HL-60 (cell line): Measurements from ENCODE around the gene GHRH.

Experiments
- DNase-seq, 2 experiments: peaks; one replicate each; pipeline ENCODE4 v3.0.0-alpha.2; 2010 to 2020; ENCODE audit warnings: low read depth in 1 of 2, low spot score in 1 of 2
- H3K27ac ChIP-seq: fragments of 250-450 bp; sonication (Bioruptor Pico); replicated peaks from 2 replicates; pipeline ENCODE4 v1.5.1; 2020; ENCODE audit warnings: mild to moderate bottlenecking, moderate library complexity
- H3K27me3 ChIP-seq: fragments of 250-450 bp; sonication (Bioruptor Pico); 2 replicates; pipeline ENCODE4 v1.5.1; 2021; ENCODE audit warnings: mild to moderate bottlenecking, moderate library complexity; ENCODE audit not compliant: insufficient read depth, poor library complexity, severe bottlenecking
- H3K4me3 ChIP-seq: replicated peaks from 2 replicates; pipeline ENCODE4 v1.5.1; 2011; ENCODE audit warnings: mild to moderate bottlenecking, control low read depth, low read length; ENCODE audit not compliant: insufficient read depth
- GABPA ChIP-seq: IDR thresholded peaks from 2 replicates; pipeline ENCODE4 v1.6.1; 2012; ENCODE audit warnings: low read depth
- POLR2AphosphoS5 ChIP-seq: IDR thresholded peaks from 2 replicates; pipeline ENCODE4 v1.6.1; 2012; ENCODE audit warnings: low read depth
- SPI1 ChIP-seq: IDR thresholded peaks from 2 replicates; pipeline ENCODE4 v1.6.1; 2012; ENCODE audit warnings: low read depth, mild to moderate bottlenecking, borderline replicate concordance
- TF ChIP-seq, protein P1 (sequence below): IDR thresholded peaks from one replicate; pipeline ENCODE4 v1.5.1; 2011; ENCODE audit warnings: low read length, control low read depth, inconsistent platforms; ENCODE audit not compliant: insufficient read depth
- TF ChIP-seq, protein P2 (sequence below): IDR thresholded peaks from 2 replicates; pipeline ENCODE4 v1.6.1; 2012; ENCODE audit warnings: low read depth; ENCODE audit not compliant: insufficient replicate concordance

Gene GHRH

DNA sequence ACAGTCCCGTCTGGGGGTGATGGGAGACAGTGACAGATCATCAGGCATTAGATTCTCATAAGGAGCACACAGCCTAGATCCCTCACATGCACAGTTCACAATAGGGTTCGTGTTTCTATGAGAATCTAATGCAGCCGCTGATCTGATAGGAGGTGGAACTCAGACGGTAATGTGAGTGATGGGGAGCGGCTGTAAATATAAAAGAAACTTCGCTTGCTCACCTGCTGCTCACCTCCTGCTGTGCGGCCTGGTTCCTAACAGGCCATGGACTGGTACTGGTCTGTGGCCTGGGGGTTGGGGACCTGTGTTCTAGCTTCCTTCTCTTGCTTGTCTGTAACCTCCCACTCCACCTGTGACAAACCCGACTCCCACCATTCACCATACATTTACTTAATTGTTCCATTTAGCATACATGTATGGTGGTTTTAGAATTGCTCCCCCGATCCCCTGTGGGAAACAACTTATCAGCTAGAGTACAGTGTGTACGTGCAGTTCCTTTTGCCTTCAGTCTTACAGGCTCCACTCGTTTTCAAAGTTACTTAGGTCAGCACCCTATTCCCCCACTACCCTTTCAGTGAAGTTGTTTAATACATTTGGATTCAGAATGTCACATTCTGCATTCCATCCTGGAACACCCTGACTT, 31.8 kb upstream of the GHRH start:
- Histone ChIP-seq H3K27ac (0 out of 2 replicates have a peak overlapping the region, but pooled peaks have one; percentile 35), H3K27me3 (no peaks in the 10 kb centered on the region), H3K4me3 (no peak overlapping the region)
- no peak for DNase-seq
- TF ChIP-seq POLR2AphosphoS5 (no peak), SPI1 (no peak), GABPA (no peak)
- TF ChIP-seq, protein P1, sequence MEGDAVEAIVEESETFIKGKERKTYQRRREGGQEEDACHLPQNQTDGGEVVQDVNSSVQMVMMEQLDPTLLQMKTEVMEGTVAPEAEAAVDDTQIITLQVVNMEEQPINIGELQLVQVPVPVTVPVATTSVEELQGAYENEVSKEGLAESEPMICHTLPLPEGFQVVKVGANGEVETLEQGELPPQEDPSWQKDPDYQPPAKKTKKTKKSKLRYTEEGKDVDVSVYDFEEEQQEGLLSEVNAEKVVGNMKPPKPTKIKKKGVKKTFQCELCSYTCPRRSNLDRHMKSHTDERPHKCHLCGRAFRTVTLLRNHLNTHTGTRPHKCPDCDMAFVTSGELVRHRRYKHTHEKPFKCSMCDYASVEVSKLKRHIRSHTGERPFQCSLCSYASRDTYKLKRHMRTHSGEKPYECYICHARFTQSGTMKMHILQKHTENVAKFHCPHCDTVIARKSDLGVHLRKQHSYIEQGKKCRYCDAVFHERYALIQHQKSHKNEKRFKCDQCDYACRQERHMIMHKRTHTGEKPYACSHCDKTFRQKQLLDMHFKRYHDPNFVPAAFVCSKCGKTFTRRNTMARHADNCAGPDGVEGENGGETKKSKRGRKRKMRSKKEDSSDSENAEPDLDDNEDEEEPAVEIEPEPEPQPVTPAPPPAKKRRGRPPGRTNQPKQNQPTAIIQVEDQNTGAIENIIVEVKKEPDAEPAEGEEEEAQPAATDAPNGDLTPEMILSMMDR: no peak
- TF ChIP-seq, protein P2, sequence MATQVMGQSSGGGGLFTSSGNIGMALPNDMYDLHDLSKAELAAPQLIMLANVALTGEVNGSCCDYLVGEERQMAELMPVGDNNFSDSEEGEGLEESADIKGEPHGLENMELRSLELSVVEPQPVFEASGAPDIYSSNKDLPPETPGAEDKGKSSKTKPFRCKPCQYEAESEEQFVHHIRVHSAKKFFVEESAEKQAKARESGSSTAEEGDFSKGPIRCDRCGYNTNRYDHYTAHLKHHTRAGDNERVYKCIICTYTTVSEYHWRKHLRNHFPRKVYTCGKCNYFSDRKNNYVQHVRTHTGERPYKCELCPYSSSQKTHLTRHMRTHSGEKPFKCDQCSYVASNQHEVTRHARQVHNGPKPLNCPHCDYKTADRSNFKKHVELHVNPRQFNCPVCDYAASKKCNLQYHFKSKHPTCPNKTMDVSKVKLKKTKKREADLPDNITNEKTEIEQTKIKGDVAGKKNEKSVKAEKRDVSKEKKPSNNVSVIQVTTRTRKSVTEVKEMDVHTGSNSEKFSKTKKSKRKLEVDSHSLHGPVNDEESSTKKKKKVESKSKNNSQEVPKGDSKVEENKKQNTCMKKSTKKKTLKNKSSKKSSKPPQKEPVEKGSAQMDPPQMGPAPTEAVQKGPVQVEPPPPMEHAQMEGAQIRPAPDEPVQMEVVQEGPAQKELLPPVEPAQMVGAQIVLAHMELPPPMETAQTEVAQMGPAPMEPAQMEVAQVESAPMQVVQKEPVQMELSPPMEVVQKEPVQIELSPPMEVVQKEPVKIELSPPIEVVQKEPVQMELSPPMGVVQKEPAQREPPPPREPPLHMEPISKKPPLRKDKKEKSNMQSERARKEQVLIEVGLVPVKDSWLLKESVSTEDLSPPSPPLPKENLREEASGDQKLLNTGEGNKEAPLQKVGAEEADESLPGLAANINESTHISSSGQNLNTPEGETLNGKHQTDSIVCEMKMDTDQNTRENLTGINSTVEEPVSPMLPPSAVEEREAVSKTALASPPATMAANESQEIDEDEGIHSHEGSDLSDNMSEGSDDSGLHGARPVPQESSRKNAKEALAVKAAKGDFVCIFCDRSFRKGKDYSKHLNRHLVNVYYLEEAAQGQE: no peak

DNA sequence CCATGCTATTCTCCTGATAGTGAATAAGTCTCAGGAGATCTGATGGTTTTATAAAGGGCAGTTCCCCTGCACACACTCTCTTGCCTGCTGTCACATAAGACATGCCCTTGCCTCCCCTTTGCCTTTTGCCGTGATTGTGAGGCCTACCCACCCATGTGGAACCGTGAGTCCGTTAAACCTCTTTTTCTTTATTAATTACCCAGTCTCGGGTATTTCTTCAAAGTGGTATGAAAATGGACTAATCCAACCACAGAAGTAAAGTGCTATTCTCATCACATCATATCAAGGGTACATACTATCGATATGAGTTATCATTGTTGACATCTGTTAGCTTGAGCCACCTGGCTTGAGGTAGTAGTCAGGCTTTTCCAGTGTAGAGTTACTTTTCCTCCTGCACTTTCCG, 30.1 kb upstream of the GHRH start:
- TF ChIP-seq, protein P1: no peak
- TF ChIP-seq, protein P2: no peak
- TF ChIP-seq GABPA (no peak), SPI1 (no peak), POLR2AphosphoS5 (no peak)
- H3K27ac ChIP-seq: no peak overlapping the region
- DNase-seq: no peak
- no peak overlapping the region for H3K4me3 ChIP-seq
- no peaks in the 10 kb centered on the region for H3K27me3 ChIP-seq

DNA sequence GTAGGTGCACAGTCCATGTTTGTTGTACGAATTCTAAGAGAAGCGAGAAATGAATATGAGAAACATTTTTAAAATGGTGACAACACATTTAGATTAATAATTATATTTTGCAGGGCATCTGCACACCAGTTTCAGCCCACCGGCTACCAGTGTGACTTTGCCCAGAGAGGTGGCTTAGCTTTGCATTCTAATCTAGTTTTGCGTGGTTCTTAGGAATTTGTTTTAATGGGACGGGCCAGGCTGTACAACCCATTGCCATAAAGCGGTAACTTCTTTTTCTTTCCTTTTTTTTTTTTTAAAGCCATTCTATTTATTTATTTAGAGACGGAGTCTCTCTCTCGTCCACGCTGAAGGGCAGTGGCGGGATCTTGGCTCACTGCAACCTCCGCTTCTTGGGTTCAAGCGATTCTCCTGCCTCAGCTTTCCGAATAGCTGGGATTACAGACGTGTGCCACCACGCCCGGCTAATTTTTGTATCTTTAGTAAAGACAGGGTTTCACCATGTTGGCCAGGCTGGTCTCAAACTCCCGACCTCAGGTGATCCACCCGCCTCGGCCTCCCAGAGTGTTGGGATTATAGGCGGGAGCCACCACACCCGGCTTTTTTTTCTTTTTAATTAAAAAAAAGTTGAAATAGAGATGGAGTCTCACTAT, 28.7 kb upstream of the GHRH start:
- Histone ChIP-seq H3K4me3 (peak overlapping the region; percentile 67), H3K27me3 (no peaks in the 10 kb centered on the region), H3K27ac (peak overlapping the region; percentile 92)
- no peak for TF ChIP-seq SPI1
- TF ChIP-seq, protein P1: no peak
- TF ChIP-seq, protein P2: no peak
- TF ChIP-seq POLR2AphosphoS5: no peak
- no peak for TF ChIP-seq GABPA
- DNase-seq: no peak
